GM18870 (cell line): ENCODE results near the gene TBC1D1.
"Not testable (repeated sequence)": the region's sequence is repeated elsewhere in the genome, so short reads cannot be mapped to it uniquely, and the experiment has no call there.

Source experiments
- ATAC-seq: cut with Tn5 transposase; IDR thresholded peaks from one replicate; pipeline ENCODE4 v1.9.1; 2021; ENCODE audit warnings: moderate library complexity; ENCODE audit not compliant: unreplicated experiment

Gene TBC1D1

DNA sequence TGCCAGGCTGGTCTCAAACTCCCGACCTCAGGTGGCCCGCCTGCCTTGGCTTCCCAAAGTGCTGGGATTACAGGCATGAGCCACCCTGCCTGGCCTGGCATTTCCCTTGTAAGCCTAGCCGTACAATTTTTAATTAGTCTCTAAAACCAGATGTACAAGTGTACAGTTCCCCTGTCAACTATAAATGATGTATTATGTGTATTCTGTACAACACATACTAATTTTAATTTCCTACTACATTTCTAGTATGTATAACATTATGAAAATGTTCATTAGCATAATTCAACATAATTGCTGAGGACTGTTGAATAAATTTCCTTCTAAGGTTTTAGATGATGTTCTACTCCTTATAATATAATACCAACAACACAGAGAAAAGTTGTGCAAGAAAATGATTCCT lies 27.8 kb downstream of the TBC1D1 start:
- ATAC-seq = no peak

DNA sequence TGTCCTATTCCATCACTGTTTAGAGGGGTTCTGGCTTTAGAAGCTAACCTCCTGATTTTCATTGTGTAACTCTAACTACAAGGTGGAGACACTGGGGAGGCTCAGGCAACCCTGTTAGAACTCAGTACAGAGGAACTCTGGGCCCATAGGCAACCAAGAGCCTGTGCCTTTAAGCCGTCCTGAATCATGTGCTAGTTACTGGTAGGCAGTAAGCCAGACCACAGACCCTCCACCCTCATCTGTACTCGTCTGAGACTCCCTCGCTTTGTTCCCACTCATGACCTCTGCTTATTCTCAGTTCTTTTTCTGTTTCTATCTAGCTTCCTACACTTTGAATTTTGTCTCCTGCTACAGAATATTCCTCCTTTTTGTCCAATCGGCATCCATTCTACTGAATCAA lies 31.4 kb downstream of the TBC1D1 start:
- no peak for ATAC-seq

DNA sequence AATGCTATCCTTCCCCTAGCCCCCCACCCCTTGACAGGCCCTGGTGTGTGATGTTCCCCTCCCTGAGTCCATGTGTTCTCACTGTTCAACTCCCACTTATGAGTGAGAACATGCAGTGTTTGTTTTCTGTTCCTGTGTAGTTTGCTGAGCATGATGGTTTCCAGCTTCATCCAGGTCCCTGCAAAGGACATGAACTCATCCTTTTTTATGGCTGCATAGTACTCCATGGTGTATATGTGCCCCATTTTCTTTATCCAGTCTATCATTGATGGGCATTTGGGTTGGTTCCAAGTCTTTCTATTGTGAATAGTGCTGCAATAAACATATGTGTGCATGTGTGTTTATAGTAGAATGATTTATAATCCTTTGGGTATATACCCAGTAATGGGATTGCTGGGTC lies 32.2 kb downstream of the TBC1D1 start:
- ATAC-seq = not testable (repeated sequence)

DNA sequence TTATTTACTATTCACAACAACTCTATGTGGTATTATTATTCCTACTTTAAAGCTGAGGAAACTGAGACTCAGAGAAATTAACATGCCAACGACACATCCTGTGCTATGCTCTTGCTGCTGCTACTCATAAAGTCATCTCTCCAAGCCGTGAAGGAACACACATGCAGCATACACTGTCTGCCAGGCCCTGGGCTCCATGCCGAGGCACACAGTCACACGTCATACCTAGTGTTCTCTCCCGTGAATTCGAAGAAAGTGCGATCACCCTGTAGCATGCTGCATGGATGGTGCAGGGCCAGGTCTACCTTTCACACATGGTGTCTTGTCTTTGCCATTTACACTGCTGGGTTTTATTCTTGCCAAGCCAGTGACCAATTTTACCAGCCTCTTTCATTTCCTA lies 34.1 kb downstream of the TBC1D1 start:
- ATAC-seq = no peak

DNA sequence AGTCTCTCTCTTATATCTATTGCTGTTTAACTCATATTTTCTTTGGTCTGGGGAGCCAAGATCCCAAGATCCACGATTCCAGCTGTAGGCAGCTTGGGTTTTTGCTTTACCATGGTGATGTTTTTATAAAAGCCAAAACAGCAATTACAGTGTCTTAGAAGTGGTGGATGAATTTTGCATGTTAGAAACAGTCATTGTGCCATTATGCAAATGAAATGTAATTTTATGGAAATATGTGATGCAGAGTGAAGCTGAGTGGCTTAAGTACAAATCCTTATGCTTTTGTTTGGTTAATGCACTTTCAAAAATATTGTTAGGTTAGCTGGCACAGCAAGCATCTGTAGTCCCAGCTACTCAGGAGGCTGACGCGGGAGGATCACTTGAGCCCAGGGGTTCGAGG lies 36.5 kb downstream of the TBC1D1 start:
- ATAC-seq = no peak

DNA sequence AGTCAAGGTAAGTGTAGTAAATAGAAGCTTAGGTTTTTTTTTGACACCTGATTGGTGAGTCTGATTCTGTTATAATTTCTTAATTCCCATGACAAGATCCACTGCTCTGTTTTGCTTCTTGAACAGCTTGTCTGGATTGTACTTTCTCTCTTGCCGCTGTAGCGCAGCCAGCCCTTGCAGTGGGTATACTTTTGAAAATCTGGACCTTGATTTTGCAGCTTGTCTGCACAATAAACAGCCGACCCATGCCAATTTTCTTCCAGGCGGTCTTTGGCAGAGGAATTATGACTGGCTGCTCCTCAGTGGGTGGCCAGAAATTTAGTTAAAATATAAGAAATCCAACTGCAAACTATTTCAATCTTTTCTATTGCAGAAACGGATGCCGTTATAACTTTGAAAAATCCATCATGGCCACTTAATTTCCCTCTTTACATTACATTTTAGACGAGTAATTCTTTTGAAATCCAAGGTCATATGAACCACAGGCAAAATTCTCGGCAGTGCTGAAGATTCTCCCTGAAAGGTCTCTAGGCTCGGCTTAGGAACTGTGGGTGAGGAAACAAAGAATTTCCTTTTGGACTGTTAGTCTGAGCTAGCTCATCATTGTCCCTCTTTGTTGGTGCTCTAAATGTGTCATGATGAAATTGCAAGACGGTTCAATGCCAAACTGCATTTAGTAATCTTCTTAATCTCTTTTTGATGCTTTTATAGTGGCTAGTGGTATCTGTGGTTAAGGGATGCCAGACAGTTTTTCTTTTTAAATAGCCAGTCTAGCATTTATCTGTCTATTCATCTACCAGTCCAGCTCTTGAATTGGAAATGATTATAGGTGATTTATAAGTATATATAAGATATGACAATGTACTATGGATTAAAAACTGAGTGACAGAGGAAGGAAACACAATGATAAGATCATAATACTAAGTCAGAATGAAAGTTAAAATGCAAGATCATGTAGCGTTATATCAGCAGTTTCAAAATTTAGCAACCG lies 37.8 kb downstream of the TBC1D1 start:
- no peak for ATAC-seq

DNA sequence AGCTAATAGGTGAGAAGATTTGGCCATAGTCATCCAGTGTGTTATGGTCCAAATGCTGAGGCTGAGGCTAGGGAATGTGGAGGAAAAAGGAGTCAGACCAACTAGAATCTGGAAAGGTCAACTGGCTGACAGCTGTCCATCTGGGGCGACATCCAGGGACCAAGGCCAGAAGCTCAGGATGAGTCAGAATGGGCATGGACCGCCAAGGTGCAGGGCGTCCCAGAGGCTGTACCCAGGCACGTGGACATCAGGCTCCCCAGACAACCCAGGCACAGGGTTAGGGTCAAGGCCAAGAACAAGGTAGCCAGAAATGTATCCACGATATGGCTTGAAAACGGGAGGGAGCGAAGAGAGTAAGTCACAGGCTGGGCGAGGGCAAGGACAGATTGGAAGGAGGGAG lies 43.2 kb downstream of the TBC1D1 start:
- no peak for ATAC-seq

DNA sequence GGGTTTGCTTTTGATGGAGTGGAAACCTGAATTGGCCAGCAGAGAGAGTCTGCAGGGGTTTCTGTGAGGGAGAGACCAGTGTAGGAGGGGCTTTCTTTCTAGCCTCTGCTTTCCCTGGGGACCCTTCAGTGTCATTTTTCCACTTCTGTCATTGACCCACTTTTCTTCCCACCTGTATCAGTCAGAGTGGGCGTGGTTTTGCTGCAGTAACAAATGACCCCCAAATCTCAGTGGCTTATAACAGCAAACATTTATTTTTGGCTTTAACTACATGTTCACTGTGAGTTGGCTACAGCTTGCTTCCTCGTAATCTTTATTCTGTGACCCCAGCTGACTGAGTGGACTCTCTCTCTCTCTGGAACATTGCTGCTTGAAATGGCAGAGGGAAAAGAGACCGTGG lies 43.7 kb downstream of the TBC1D1 start:
- ATAC-seq = no peak

DNA sequence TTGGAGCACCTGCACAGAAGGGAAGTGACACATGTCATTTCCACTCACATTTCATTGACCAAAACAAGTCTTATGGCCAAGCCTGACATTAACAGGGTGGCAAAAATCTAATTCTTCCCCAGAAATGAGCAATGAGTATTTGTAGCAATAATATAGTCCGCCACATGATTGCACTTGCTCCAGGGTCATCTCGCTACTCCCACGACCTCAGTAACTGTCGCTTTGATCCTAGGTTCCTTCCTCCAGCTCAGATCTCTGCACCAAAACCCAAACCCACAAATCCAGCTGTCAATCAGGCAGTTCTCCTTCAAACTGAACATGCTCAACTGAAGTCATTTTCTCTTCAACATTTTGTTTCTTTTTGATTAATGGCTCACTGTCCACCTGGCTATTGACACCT lies 44.1 kb downstream of the TBC1D1 start:
- ATAC-seq = no peak

DNA sequence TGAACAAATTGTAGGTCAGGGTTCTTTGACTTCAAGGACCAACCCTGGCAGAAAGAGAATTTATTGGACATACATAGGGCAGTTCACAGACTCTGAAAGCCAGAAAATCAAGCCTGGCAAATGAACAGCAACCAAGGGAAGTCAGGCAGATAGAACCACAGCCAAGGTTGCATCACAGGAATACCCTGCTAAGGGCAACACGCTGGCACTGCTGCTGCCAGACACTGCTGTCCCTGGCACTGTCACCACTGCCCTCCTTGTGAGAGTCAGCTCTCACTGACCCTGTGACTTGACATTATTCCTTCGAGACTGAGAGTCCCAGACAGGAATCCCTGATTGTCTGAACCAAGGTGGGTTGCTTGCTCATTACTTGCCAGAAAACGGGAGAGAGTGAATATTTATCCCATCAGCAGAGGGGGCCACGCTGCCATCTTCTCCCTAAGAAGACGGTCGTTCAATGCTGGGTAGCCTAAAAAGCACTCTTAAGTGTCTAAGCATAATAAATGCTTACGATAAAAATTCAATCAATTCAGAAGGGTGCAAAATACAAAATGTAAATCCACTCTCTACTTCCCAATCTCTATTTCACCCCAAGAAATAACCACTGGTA lies 46.1 kb downstream of the TBC1D1 start:
- ATAC-seq = no peak

DNA sequence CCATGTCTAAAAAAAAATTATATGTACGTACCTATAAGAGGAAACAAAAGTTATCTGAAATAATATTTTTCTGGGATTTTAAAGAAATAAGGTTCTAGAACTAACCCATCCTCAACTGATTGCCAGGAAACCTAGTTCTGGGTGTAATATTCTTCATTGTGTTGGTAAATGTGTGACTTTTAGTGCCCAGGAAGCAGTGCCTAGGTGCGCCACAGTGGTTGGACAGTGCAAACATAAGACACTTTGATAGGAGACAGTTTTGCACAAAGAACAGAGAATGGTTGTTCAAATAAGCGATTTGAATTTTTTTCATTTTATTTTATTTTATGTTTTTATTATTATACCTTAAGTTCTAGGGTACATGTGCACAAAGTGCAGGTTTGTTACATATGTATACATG lies 47.3 kb downstream of the TBC1D1 start:
- no peak for ATAC-seq

DNA sequence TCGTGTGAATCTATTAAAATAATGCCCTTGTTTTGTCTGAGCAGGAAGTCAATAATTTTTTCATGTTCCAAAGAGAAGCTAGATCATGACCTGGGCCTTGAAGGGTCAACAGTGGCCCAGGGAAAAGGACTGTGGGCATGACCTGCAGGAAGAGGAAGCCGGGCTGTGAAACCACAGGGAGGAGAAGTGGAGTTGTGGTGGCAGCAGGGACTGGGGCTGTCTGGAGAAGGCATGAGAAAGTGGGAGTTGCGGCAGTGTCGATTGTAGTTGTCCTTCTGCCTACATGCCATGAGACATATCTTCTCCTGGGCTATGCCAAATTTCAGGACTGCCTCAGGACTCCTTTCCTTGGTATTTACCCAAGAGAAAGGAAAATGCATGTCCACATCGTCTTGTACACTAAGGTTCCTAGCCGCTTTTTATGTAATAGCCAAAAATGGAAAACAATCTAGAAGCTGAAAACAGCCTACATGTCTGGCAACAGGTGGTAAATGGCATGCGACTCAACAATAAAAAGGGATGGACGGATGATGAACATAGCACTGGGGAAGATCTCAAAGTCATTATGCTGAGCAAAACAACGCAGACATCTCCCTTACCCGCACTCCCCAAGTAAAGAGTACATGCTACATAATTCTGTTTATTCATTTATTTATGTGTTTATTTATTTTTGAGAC lies 55.8 kb downstream of the TBC1D1 start:
- no peak for ATAC-seq

DNA sequence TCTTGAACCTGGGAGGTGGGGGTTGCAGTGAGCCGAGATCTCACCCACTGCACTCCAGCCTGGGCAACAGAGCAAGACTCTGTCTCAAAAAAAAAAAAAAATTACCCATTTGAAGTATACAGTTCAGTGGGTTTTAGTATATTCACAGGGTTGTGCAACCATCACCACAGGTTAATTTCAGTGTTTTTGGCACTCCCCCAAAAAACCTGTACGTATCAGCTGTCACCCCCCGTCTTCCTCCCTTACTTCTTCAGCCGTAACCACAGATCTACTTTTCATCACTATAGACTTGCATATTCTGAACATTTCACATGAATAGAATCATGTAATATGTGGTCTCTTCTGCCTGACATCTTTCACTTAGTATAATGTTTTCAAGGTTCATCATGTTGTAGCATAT lies 57.7 kb downstream of the TBC1D1 start:
- no peak for ATAC-seq

DNA sequence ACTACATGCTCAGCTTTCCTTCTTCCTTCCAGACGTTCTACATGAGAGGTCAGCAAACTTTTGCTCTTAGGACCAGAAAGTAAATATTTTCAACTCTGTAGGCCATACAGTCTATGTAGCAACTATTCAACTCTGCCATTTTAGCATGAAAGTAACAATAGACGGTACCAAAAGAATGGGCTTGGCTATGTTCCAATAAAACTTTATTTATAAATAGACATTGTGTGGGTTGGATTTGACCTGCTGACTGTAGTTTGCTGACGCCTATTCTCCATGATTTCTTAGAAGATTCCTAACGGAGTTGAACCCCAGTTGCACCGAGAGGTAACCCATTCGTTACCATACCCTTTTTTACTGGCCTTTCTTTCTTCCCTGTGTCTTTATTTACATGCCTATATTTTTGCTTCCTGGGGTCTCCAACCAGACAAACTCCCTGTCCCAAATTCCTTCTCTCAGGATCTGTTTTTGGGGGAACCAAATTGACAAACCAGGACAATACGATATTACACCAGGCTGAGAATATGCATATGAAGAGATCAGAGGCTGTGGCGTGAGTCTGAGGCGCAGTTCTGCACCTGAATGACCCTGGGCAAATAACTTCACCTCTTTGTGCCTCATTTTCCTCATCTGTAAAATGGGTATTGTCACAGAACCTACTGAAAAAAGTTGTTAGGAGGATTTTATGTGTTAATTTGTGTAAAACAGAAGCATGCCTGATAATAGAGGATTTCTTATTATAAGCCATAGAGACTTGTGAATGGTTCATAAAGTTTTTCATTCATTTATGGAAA lies 58.9 kb downstream of the TBC1D1 start:
- ATAC-seq = no peak

DNA sequence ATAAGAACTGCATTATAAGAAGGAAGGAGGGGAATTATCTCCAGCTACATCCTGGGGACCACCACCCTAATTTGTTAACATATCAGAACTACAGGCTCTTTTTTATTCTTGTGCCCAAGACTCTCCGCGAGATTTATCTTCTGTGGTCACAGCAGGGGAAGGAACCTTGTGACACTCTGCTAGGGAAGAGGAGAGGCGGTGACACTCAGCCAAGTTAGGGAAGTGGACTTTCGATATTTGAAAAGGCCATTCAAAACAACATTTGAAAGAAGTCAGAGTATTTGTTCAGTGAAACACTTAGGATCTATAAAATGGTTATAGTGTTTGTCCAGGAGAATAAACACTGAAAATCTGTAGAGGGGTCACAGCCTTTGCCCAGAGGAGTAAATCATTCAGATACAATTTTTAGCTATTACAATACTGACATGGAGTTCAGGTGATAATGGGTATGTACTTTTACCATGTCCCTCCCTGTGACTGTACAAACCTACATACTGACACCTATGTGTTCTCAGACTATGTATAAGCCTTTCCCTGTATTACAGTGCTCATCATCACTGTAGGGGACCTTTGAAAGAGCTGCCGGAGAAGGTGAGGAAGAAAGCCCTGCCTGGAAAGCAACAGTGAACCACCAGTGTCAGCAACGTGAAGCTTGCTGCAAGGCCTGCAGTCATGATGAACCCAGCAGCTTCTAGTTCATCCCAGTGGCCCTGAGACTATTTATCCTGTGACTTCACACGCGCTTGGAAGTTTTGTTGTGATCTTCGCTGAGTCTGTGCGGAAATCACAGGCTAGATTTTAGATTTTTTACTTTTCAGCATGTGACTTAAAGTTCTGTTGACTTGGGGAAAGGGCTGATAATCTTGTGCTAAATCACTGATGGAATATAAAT lies 60.8 kb downstream of the TBC1D1 start:
- no peak for ATAC-seq

DNA sequence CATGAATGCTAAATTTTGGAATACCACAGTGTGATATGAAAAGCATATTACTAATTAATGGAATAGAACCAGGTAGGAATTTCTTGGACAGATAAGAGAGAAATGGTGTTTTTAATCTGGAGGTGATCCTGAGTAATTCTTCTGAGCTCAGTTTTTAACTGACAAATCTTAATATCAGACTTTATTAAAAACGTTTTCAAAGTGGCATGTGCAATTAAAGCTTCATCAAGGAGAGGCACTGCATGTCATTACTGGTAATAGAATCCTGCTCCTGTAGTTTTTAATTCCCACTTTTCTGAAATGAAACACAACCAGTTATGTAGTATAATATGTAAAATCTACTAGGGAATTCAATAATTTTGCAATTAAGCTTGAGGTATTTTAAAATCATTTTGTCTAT lies 62.3 kb downstream of the TBC1D1 start:
- no peak for ATAC-seq

DNA sequence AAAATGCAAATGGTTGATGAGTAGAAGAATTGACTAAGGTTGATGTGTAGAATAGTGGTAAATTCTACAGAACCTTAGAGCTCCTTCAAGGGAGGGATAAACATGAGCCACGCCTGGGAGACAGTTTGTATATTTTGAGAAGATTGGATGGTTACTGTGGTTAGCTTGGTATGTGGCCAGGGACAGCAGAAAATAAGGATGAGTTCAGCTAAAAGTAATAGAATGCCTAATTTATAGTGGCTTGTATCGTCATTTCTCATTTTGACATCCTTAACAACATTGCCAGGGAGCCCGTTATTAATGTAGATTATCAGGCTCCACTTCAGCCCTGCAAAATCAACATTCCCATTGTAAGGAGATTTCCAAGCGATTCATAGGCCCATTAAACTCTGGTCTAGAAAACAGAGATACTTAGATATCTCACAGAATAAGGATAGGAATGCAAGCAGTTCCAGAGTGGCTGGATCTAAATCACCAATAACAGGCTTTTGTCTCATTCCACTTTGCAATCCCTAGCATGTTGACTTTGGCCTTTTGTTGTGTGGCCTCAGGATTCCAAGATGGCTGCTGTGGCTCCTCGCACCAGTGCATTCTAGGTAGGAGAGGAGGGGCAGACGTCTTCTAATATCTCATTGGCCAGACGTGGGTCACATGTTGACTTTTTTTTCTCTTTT lies 62.9 kb downstream of the TBC1D1 start:
- no peak for ATAC-seq

DNA sequence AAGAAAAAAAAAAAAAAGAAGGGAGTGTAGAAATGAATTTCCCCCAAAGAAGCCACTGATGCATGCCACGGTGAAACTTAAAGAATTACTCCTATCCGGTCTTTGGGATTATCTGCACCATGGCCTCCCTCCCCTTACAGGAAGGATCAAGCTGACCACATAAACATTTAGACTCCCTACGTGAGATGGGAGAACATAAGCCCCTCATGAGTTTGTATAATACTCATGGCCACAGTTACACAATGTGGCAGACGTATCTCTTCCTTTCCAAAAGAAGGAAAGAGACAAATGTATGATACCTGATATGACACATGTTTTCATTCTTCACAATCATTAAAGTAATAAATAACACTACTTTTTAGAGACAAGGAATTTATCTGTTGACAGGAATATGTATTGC lies 66.1 kb downstream of the TBC1D1 start:
- no peak for ATAC-seq

DNA sequence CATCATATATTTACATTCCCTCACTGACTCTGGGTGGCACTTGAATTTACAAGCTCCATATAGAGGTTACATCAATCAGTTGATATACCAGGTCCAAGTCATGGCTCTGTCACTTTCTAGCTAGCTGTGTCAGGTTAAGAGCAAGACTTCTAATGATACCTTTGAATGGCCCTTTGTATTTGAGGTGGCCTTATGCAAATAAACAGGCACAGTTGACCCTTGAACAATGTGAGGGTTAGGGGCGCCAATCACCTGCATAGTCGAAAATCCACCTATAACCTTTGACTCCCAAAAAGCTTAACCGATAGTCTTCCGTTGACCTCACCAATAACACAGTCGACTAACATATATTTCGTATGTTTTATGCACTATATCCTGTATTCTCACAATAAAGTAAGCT lies 68.0 kb downstream of the TBC1D1 start:
- no peak for ATAC-seq

DNA sequence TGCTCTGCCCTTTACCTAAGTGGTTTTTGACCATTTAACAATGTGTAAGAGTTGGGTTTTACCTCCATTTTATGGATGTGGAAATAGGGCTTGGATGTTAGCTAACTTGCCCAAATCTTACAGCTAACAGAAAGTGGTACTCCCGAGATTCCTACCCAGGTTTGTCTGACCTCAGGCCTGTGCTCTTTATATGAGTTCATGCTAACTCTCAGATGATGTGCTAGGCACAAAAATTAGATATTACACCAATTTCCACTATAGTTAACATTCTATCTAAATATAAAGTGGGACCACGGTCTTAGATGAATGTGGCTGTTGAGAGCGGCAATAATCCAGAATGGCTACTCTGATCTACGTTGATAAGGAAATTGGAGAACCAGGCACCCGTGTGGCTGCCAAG lies 69.2 kb downstream of the TBC1D1 start, which contains the start of gene PTTG2:
Gene PTTG2, plus strand, starts transcription at position 301 of the 400 bp plus-strand sequence. Its CDS starts 37 bp downstream, at position 338.
- no peak for ATAC-seq
